ENCODE results near the gene ZNF280A. TPM values are rescaled to one million over a fixed set of nuclear protein-coding genes. Genes with fewer than 3 reads are reported as not detected.

ZNF280A gene
- total and polyA plus RNA-seq, 9 of the 15 experiments (the other 6 are each of a cell fraction or from before 2014, with no cell fraction given), result 19.0 to 40.8 (median 28.6) TPM

DNA sequence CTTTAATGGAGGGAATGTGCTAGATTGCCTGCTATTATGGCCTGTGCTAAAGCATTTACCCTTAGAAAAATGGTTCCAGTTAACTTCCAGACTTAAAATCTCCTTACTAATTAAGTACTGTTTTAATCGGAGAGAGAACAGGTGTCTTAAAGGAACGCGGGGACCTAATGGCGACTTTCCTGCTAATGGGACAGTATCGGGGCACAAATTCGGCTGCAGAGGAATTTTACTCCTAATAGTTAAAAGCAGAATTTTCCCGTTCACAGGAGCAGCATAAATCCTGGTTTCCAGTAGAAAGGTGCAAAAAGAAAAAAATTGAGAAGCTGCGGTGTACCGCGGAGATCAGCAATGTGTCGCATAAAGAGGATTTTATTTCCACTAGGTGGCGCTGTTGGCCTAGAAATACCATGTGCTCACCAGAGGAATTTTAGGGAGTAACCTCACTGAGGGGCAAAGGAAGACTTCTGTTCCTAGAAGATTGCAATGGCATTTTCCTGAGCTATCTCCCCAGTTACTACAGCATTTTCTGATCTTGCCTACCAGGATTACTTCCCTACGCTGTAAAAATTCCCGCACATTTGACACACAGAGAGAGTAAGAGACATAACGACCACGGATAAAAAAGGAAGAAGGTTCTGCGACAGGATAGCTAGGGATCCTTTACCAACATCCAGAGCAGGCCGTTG is 56.1 kb downstream of the ZNF280A start (continued):
- no peak for TF ChIP-seq ZBTB9 (CRISPR knock-in tag; IDR thresholded peaks at IDR 0.05)
- TF ChIP-seq, protein P1, sequence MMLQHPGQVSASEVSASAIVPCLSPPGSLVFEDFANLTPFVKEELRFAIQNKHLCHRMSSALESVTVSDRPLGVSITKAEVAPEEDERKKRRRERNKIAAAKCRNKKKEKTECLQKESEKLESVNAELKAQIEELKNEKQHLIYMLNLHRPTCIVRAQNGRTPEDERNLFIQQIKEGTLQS (IDR thresholded peaks at IDR 0.05), result no peak
- TF ChIP-seq, protein P1 (CRISPR knock-in tag; conservative IDR thresholded peaks at IDR 0.05), result peak; percentile 84
- TF ChIP-seq, protein P2, sequence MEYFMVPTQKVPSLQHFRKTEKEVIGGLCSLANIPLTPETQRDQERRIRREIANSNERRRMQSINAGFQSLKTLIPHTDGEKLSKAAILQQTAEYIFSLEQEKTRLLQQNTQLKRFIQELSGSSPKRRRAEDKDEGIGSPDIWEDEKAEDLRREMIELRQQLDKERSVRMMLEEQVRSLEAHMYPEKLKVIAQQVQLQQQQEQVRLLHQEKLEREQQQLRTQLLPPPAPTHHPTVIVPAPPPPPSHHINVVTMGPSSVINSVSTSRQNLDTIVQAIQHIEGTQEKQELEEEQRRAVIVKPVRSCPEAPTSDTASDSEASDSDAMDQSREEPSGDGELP (CRISPR knock-in tag; IDR thresholded peaks at IDR 0.05; ENCODE audit: borderline replicate concordance), result no peak
- no peak for TF ChIP-seq GTF2F1 (IDR thresholded peaks at IDR 0.05; ENCODE audit: low read depth, low read length)
- TF ChIP-seq RBM17 (IDR thresholded peaks at IDR 0.05; ENCODE audit: borderline replicate concordance, low read depth, low read length), result no peak
- peak; percentile 92 for TF ChIP-seq ZNF384 (IDR thresholded peaks at IDR 0.05; ENCODE audit: low read depth, low read length)
- no peak; the same call in 1 of the 2 replicates for TF ChIP-seq RFX5 (IDR thresholded peaks at IDR 0.05; ENCODE audit: low read depth, low read length)
- peak; percentile 51; the same call in 1 of the 2 replicates for TF ChIP-seq GMEB1 (CRISPR knock-in tag; IDR thresholded peaks at IDR 0.05)
- TF ChIP-seq TAF7 (tag; IDR thresholded peaks at IDR 0.05), result peak; percentile 35; the same call in 1 of the 2 replicates
- no peak for TF ChIP-seq CCNT2 (IDR thresholded peaks at IDR 0.05; ENCODE audit: borderline replicate concordance, extremely low read depth, insufficient read length, low read depth, low read length)
- no peak for TF ChIP-seq TFE3 (CRISPR knock-in tag; IDR thresholded peaks at IDR 0.05)
- TF ChIP-seq ZFPM2 (CRISPR knock-in tag; IDR thresholded peaks at IDR 0.05), result peak; percentile 88; the same call in 1 of the 2 replicates
- no peak for TF ChIP-seq ZFP36 (IDR thresholded peaks at IDR 0.05; ENCODE audit: low read depth, low read length, partially characterized antibody)
- no peak for TF ChIP-seq AFF1 (IDR thresholded peaks at IDR 0.05; ENCODE audit: low read depth in 1 of 2, partially characterized antibody in 2 of 2)
- TF ChIP-seq ZBTB1 (CRISPR knock-in tag; IDR thresholded peaks at IDR 0.05; ENCODE audit: borderline replicate concordance, low read depth), result no peak

All from K562 (cell line).